T-cell (primary cell): ENCODE measurements around the gene GGN. TPM values are rescaled to one million over a fixed set of nuclear protein-coding genes. Genes with fewer than 3 reads are reported as not detected.
A peak's percentile ranks its signal among the peaks of the same experiment; 100 is the strongest.

ENCODE experiments used
- ATAC-seq, 4 experiments: fragments of 200-7000 bp in 3 of 4; fragments of 150-1000 bp in 1 of 4; cut with Tn5 transposase; replicated peaks in 1 of 4; 1 replicate in 3 of 4; 2 replicates in 1 of 4; pipeline ENCODE4 v1.10.0; 2021; ENCODE audit warnings: moderate library complexity in 3 of 4, mild to moderate bottlenecking in 2 of 4, moderate number of reproducible peaks in 1 of 4
- CTCF ChIA-PET, 2 donors: fragments of 300-600 bp; sonication (Branson Sonifier 250); formaldehyde crosslinking; loops; one replicate each; lab custom pipeline; 2022; ENCODE audit warnings: antibody characterized with exemption in 2 of 2; lab: Charles Lee
- POLR2A ChIA-PET, 2 donors: fragments of 300-600 bp; sonication (Branson Sonifier 250); formaldehyde crosslinking; loops; one replicate each; lab custom pipeline; 2022; ENCODE audit warnings: antibody characterized with exemption in 2 of 2; lab: Charles Lee
- DNase-seq, 35 experiments: peaks; one replicate each; pipeline versions ENCODE4 v3.0.0 to v3.0.0-alpha.2; 2013 to 2023
- H3K27ac ChIP-seq: one replicate; pipeline ENCODE4 v1.5.1; 2013; ENCODE audit warnings: low read length
- H3K27me3 ChIP-seq, 2 experiments: replicated peaks in 1 of 2; 1 replicate in 1 of 2; 2 replicates in 1 of 2; pipeline versions ENCODE4 v1.6.1 to v1.7.0; 2013; ENCODE audit warnings: low read length in 1 of 2, mixed read lengths in 1 of 2; ENCODE audit not compliant: control insufficient read depth in 2 of 2, insufficient read depth in 2 of 2; ENCODE audit errors: extremely low read depth in 1 of 2
- H3K36me3 ChIP-seq, 2 donors: 1 replicate in 1 of 2; 2 replicates in 1 of 2; pipeline versions ENCODE4 v1.6.1 to v1.7.0; 2013; ENCODE audit warnings: low read length in 1 of 2; ENCODE audit not compliant: control insufficient read depth in 2 of 2, insufficient read depth in 1 of 2; ENCODE audit errors: extremely low read depth in 1 of 2
- H3K4me1 ChIP-seq, 2 experiments: 1 replicate in 1 of 2; 2 replicates in 1 of 2; pipeline versions ENCODE4 v1.6.1 to v1.7.0; 2013; ENCODE audit warnings: low read length in 2 of 2, mixed read lengths in 1 of 2; ENCODE audit not compliant: insufficient read depth in 2 of 2, control insufficient read depth in 1 of 2; ENCODE audit errors: extremely low read depth in 1 of 2
- H3K4me3 ChIP-seq, 2 donors: 1 replicate in 1 of 2; 2 replicates in 1 of 2; pipeline versions ENCODE4 v1.5.1 to v1.7.0; 2013; ENCODE audit warnings: mild to moderate bottlenecking in 2 of 2, low read length in 1 of 2, moderate library complexity in 1 of 2; ENCODE audit not compliant: control insufficient read depth in 1 of 2; ENCODE audit errors: extremely low read depth in 1 of 2
- H3K9me3 ChIP-seq: 2 replicates; pipeline ENCODE4 v1.7.0; 2013
- H3K27ac Mint-ChIP-seq, 2 donors: one replicate each; pipeline ENCODE4 v1.8.0; 2020 to 2021; ENCODE audit warnings: mild to moderate bottlenecking in 2 of 2, mixed read lengths in 2 of 2
- H3K27me3 Mint-ChIP-seq, 2 donors: one replicate each; pipeline ENCODE4 v1.8.0; 2021 to 2022; ENCODE audit warnings: mixed read lengths in 2 of 2
- H3K36me3 Mint-ChIP-seq: one replicate; pipeline ENCODE4 v1.8.0; 2021; ENCODE audit warnings: mixed read lengths
- H3K4me1 Mint-ChIP-seq, 3 donors: one replicate each; pipeline ENCODE4 v1.8.0; 2020 to 2022; ENCODE audit warnings: mixed read lengths in 3 of 3, mild to moderate bottlenecking in 1 of 3
- H3K4me3 Mint-ChIP-seq, 3 donors: one replicate each; pipeline ENCODE4 v1.8.0; 2020 to 2022; ENCODE audit warnings: mild to moderate bottlenecking in 3 of 3, mixed read lengths in 3 of 3, moderate library complexity in 3 of 3
- H3K9me3 Mint-ChIP-seq, 3 donors: one replicate each; pipeline ENCODE4 v1.8.0; 2020 to 2022; ENCODE audit warnings: mixed read lengths in 3 of 3
- WGBS: methylation state at CpG from one replicate; pipeline ENCODE4 v1.1.5; 2013; ENCODE audit warnings: missing lambda C conversion rate; ENCODE audit not compliant: insufficient coverage; 5-methylcytosine and 5-hydroxymethylcytosine counted together
- total RNA-seq, 35 experiments: library from RNA in 6 of 35; stranded (reverse) in 6 of 35; fragments of 120-200 nt in 1 of 35; gene quantifications; one replicate each; pipeline versions ENCODE4 v1.2.1 to v1.2.4 and lab custom pipeline; 2013 to 2026

The GGN gene
- total RNA-seq, 5 donors from 2014 or later (not counting 1 experiment from before 2014, with no cell fraction given), result 0.18 to 0.60 (median 0.31) TPM; not detected in 1

DNA sequence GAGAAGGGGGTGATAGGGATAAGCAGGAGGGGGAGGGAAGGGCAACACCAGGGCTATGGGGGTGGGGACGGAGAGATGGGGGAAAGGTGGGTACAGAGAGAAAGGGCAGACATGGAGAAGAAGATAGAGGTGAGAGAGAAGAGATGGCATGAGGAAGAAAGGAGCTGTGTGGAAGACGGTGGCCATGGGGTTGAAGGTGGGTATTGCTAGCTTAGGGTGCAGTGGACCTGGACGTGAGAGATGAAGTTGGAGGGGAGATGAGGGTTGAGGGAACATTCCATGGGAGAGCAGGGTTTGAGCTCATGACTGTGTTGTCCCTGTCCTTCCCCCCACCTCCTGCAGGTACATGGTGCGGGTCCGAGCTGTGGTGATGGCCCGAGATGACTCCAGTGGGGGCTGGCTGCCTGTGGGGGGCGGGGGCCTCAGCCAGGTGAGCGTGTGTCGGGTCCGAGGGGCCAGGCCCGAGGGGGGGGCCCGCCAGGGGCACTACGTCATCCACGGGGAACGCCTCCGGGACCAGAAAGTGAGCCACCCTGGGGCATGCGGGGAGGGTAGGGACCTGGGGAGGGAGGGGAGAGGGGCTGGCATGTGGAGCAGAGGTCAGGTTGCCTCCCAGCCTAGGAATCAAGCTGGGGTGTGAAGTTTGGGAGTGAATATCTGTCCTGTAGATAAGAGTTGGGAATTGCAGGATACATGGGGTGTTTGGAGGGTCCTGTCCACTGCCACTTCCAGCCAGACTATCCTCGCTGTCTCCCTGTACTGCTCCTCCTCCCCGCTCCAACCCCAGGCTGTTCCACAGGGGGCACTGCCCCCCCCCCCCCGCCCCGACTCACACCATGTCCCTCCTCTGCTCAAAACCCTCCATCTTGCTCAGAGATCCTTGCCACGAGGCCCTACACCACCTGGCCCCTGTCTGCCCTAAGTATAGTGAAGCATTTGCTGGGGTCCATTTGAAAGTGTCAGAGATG, 2.4 kb upstream of the GGN start:
- H3K9me3 ChIP-seq, result no peaks in the 10 kb centered on the region
- peaks cover 3% of the 10 kb centered on the region for H3K36me3 Mint-ChIP-seq
- no peaks in the 10 kb centered on the region for H3K9me3 Mint-ChIP-seq
- peaks cover 2 to 37% of the 10 kb centered on the region in 2 experiments for H3K27me3 ChIP-seq
- peak overlapping the region in 2 of 3 donors; percentile 28 to 89 for H3K4me3 Mint-ChIP-seq
- peaks cover 28 to 38% (median 33%) of the 10 kb centered on the region in 3 donors for H3K4me1 Mint-ChIP-seq
- ChIA-PET CTCF (interaction anchor here in 1 of 2 donors (1.1 kb wide), 1 partner anchor 13 kb away, joined by 6 read pairs; the partner anchor contains the start of gene FAM98C), POLR2A (interaction anchor here in 1 of 2 donors (0.5 to 0.6 kb wide), 2 partner anchors 12 to 1465 kb away, joined by 3 to 6 read pairs; no protein-coding TSS in a partner anchor)
- ATAC-seq (no peak), DNase-seq (no peak)
- H3K36me3 ChIP-seq, result no peaks in the 10 kb centered on the region
- 43% methylated on average over 13 of the region's 22 CpGs for WGBS
- H3K4me1 ChIP-seq, result peaks cover 5 to 52% of the 10 kb centered on the region in 2 experiments
- H3K27me3 Mint-ChIP-seq, result peaks cover 9 to 13% of the 10 kb centered on the region in 2 donors
- no peak overlapping the region for H3K27ac ChIP-seq
- H3K4me3 ChIP-seq, result no peak overlapping the region
- no peak overlapping the region for H3K27ac Mint-ChIP-seq

DNA sequence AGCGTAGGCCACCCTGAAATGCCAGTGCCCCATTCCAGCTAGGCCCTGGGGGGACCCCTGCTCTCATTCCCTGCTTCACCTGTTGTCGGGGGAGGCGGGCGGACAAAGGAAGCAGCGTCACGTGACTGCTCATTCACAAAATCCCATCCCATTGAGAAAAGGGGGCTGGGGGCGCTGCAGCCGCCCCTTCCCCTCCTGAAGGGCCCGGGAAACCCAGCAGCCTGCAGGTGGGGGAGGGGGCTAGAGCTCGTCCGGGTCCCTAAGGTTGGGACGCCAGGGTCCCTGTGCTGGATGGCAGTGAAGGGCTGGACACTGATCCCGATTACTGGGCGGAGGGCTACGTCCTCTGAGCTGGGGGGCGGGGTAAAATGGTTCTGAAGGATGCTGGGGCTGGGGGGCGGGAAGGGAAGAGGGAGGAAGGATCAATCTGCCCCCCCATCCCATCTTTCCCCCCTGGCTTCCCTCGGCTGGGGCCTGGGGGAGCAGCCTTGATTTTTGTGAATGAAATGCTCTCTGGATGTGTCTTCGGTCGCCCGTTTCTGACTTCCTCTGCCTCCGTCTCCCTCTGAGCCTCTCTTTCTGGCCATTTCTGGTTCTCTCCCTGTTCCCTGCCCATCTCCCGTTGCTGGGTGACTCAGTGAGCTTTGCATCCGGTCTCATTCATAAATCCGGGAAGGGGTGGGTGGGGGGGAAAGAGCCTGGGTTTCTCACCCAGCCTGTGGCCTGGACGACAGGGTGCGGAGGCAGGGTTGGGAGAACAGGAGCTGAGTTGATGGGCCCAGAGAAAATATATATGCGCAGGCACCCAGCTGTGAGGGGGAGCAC, 1.5 kb upstream of the GGN start:
- Mint-ChIP-seq H3K36me3 (peaks cover 8% of the 10 kb centered on the region), H3K27me3 (peaks cover 9 to 13% of the 10 kb centered on the region in 2 donors), H3K4me1 (peaks cover 21 to 36% (median 35%) of the 10 kb centered on the region in 3 donors), H3K9me3 (no peaks in the 10 kb centered on the region), H3K27ac (no peak overlapping the region), H3K4me3 (peak overlapping the region; percentile 31 to 89 (median 51))
- Histone ChIP-seq H3K36me3 (no peaks in the 10 kb centered on the region), H3K4me1 (peaks cover 2 to 44% of the 10 kb centered on the region in 2 experiments), H3K27ac (no peak overlapping the region), H3K27me3 (peaks cover 2 to 46% of the 10 kb centered on the region in 2 experiments), H3K4me3 (peak overlapping the region; percentile 21 to 40), H3K9me3 (no peaks in the 10 kb centered on the region)
- 6% methylated on average over 5 of the region's 28 CpGs for WGBS
- ATAC-seq, result no peak
- POLR2A ChIA-PET, result interaction anchor here in 1 of 2 donors (0.5 kb wide), 1 partner anchor 11 kb away, joined by 6 read pairs; no protein-coding TSS in a partner anchor
- peak in 1 of 35 experiments; percentile 17 for DNase-seq
- CTCF ChIA-PET, result interaction anchor here (0.5 to 2.4 kb wide), 3 partner anchors 13 to 1003 kb away, joined by 4 to 15 read pairs (median 6); partner anchors contain the start of genes FAM98C (in 1 of the 2) and PSMD8 (in 1 of the 2)

DNA sequence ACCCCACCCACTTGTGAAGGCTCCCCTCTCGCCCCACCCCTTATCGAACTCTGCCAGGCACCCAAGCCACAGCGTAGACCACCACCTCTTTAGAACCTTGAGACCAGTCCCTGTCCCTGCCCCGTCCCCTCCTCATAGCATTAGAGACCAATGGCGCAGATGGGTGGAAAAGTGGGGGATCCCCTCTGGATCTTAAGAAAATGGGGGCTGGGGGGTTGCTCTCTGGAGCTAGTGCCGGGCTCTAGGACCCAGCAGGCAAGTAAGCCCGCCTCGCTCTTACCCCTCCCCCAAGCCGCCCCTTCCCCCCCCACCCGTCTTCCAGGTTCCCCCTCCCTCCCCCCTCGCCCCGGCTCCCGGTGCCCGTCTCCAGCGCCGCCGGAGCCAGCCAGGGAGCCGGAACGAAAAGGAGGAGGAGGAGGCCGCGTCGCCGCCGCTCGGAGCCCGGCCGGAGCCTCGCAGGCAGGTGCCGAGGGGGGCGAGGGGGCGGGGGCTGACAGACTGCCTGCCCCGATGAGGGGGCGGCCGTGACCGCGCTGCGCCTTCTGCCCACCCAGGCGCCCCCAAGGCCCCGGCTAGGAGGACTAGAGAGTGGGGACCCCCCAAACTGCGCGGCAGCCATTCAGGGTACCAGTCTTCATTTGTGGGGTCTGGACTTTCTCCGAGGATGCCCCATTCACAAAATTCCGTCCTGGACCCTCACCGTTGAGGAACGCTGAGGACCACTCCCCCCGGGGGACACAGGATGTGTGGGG, 691 bp upstream of the GGN start, which contains the start of gene SPRED3:
TSS of gene SPRED3 (plus strand) at position 349 of the 752 bp plus-strand sequence. CDS start 1,606 bp downstream, outside the sequence.
- CTCF ChIA-PET, result interaction anchor here (0.5 to 2.4 kb wide), 6 partner anchors 14 to 1002 kb away, joined by 3 to 31 read pairs (median 5); partner anchors contain the start of genes FAM98C (in 2 of the 2), MRPS12 (in 1 of the 2), PSMD8 (in 1 of the 2) and SARS2 (in 1 of the 2)
- H3K9me3 ChIP-seq, result no peaks in the 10 kb centered on the region
- peaks cover 2 to 43% of the 10 kb centered on the region in 2 experiments for H3K4me1 ChIP-seq
- POLR2A ChIA-PET, result interaction anchor here in 1 of 2 donors (0.7 to 1.5 kb wide), 5 partner anchors 13 to 814 kb away, joined by 3 to 12 read pairs (median 5); partner anchors contain the start of genes FAM98C, MRPS12, PSMD8 and SARS2
- H3K36me3 ChIP-seq, result peaks cover 0 to 8% of the 10 kb centered on the region in 2 donors
- Mint-ChIP-seq H3K27me3 (peaks cover 9 to 13% of the 10 kb centered on the region in 2 donors), H3K4me3 (peak within 1 kb of the TSS; percentile 83 to 91 (median 89)), H3K36me3 (peaks cover 15% of the 10 kb centered on the region), H3K4me1 (peaks cover 13 to 31% (median 30%) of the 10 kb centered on the region in 3 donors), H3K27ac (peak within 1 kb of the TSS; percentile 62 to 76), H3K9me3 (no peaks in the 10 kb centered on the region)
- ATAC-seq (no peak), DNase-seq (peak in 1 of 35 experiments; percentile 3)
- H3K27ac ChIP-seq, result no peak within 1 kb of the TSS
- peak within 1 kb of the TSS; percentile 40 to 54 for H3K4me3 ChIP-seq
- H3K27me3 ChIP-seq, result peaks cover 2 to 51% of the 10 kb centered on the region in 2 experiments
- under 1% methylated on average over 31 of the region's 46 CpGs for WGBS

DNA sequence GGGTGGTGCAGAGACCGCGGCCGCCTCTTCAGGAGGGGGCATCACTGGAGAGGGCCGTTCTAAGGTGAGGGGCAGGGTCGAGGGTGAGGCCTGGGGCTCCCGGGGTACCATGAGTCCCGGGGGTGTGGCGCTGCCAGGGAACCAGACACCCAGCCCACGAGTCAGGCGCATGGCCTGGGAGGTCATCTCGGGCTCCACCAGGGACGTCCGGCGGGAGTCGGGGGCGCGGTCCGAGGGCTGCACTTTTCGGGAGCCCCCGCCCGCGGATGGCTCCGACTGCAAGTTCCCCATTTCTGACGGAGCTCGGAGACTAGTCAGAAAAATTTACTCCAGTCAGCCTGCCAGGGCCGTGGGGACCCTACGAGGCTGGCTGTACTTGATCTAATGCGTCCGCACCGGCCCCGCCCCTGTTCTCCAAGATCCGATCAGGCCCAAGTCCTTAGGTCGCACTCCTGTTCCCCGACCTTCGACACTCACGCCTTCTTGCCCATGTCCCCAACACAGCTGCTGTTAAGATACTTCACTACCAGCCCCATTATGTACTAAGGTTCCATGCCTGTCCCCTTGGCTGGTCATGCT, 774 bp downstream of the GGN start:
- H3K27me3 ChIP-seq, result peaks cover 0 to 55% of the 10 kb centered on the region in 2 experiments
- no peaks in the 10 kb centered on the region for H3K9me3 ChIP-seq
- ChIA-PET POLR2A (interaction anchor here in 1 of 2 donors (1.1 to 1.5 kb wide), 4 partner anchors 11 to 543 kb away, joined by 4 to 12 read pairs (median 6); partner anchors contain the start of genes FAM98C, MRPS12, PSMD8 and SARS2), CTCF (interaction anchor here in 1 of 2 donors (0.9 to 2.4 kb wide), 4 partner anchors 11 to 544 kb away, joined by 3 to 21 read pairs (median 10); partner anchors contain the start of genes FAM98C, MRPS12, PSMD8 and SARS2)
- ATAC-seq (no peak), DNase-seq (peak in 1 of 35 experiments; percentile 15)
- peaks cover 3 to 22% of the 10 kb centered on the region in 2 donors for H3K36me3 ChIP-seq
- H3K27ac ChIP-seq, result no peak overlapping the region
- peak overlapping the region; percentile 33 to 54 for H3K4me3 ChIP-seq
- Mint-ChIP-seq H3K9me3 (no peaks in the 10 kb centered on the region), H3K4me1 (peaks cover 13 to 31% (median 30%) of the 10 kb centered on the region in 3 donors), H3K27me3 (peaks cover 9 to 13% of the 10 kb centered on the region in 2 donors), H3K27ac (peak overlapping the region; percentile 38 to 41), H3K4me3 (peak overlapping the region; percentile 81 to 89 (median 83)), H3K36me3 (peaks cover 28% of the 10 kb centered on the region)
- WGBS, result 27% methylated on average over 33 of the region's 36 CpGs
- peaks cover 2 to 43% of the 10 kb centered on the region in 2 experiments for H3K4me1 ChIP-seq
